Upper lobe of left lung (tissue), 4 donors: Measurements from ENCODE around the gene TIGD2.

ENCODE experiments used
- POLR2A ChIP-seq, 4 donors: fragments of 450-650 bp; IDR thresholded peaks; one replicate each; pipeline ENCODE4 v1.5.1; 2016 to 2017; ENCODE audit warnings: antibody characterized with exemption in 4 of 4, mild to moderate bottlenecking in 2 of 4
- POLR2AphosphoS5 ChIP-seq, 2 donors: sonication (generic); formaldehyde crosslinking; IDR thresholded peaks; one replicate each; pipeline ENCODE4 v1.5.1; 2017; ENCODE audit warnings: antibody characterized with exemption in 2 of 2
- TF ChIP-seq, protein P1 (sequence below), 6 experiments: fragments of 450-650 bp in 4 of 6; fragments of 200-600 bp in 2 of 6; sonication (generic) in 2 of 6; IDR thresholded peaks; one replicate each; pipeline ENCODE4 v1.5.1; 2016 to 2019; ENCODE audit warnings: antibody characterized with exemption in 6 of 6

DNA sequence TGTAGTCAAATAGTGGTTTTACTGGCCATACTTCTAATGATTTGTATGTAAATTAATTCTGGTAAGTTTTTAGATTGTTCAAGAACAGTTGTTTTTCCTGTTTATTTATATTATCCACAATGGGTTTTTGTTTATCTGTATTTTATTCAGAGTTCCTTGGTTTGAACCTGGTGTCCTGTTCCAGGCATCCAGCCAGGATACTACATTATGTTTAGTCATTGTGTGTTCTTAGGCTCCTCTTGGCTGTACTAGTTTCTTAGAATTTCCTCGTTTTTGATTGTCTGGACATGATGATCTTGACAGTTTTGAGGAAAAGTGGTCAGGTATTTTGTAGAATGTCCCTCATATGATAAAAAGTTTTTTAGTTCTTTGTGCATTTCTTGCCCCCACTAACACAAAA lies 7.8 kb downstream of the TIGD2 start:
- TF ChIP-seq, protein P1, sequence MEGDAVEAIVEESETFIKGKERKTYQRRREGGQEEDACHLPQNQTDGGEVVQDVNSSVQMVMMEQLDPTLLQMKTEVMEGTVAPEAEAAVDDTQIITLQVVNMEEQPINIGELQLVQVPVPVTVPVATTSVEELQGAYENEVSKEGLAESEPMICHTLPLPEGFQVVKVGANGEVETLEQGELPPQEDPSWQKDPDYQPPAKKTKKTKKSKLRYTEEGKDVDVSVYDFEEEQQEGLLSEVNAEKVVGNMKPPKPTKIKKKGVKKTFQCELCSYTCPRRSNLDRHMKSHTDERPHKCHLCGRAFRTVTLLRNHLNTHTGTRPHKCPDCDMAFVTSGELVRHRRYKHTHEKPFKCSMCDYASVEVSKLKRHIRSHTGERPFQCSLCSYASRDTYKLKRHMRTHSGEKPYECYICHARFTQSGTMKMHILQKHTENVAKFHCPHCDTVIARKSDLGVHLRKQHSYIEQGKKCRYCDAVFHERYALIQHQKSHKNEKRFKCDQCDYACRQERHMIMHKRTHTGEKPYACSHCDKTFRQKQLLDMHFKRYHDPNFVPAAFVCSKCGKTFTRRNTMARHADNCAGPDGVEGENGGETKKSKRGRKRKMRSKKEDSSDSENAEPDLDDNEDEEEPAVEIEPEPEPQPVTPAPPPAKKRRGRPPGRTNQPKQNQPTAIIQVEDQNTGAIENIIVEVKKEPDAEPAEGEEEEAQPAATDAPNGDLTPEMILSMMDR (IDR thresholded peaks at IDR 0.05), result no peak
- TF ChIP-seq POLR2A (IDR thresholded peaks at IDR 0.05) (no peak), POLR2AphosphoS5 (IDR thresholded peaks at IDR 0.05) (no peak)
